Neural progenitor cell (in vitro differentiated cells): ENCODE measurements around the gene KPNA6. TPM values are rescaled to one million over a fixed set of nuclear protein-coding genes. Genes with fewer than 3 reads are reported as not detected.
A peak's percentile ranks its signal among the peaks of the same experiment; 100 is the strongest.

Experiments used
- DNase-seq: peaks from one replicate; pipeline ENCODE4 v3.0.0-alpha.2; 2016; ENCODE audit warnings: low spot score
- H2AFZ ChIP-seq: fragments of 200-600 bp; sonication (generic); replicated peaks from 2 replicates; pipeline ENCODE4 v1.6.1; 2016; ENCODE audit warnings: antibody characterized with exemption
- H3F3A ChIP-seq: fragments of 200-600 bp; sonication (generic); 2 replicates; pipeline ENCODE4 v1.6.1; 2016; ENCODE audit warnings: antibody characterized with exemption, low read depth
- H3K27ac ChIP-seq: fragments of 200-600 bp; sonication (generic); 2 replicates; pipeline ENCODE4 v1.5.1; 2016; ENCODE audit warnings: mild to moderate bottlenecking
- H3K27me3 ChIP-seq: fragments of 200-600 bp; sonication (generic); 2 replicates; pipeline ENCODE4 v1.6.1; 2016; ENCODE audit warnings: mild to moderate bottlenecking, moderate library complexity
- H3K36me3 ChIP-seq: fragments of 200-600 bp; sonication (generic); 2 replicates; pipeline ENCODE4 v1.5.1; 2016
- H3K4me1 ChIP-seq: fragments of 200-600 bp; sonication (generic); 2 replicates; pipeline ENCODE4 v1.6.1; 2016; ENCODE audit warnings: mixed run types
- H3K4me2 ChIP-seq: fragments of 200-600 bp; sonication (generic); 2 replicates; pipeline ENCODE4 v1.6.1; 2016
- H3K4me3 ChIP-seq: fragments of 200-600 bp; sonication (generic); 2 replicates; pipeline ENCODE4 v1.5.1; 2016
- H3K79me2 ChIP-seq: fragments of 200-600 bp; sonication (generic); 2 replicates; pipeline ENCODE4 v1.6.1; 2016; ENCODE audit warnings: low read depth
- H3K9ac ChIP-seq: fragments of 200-600 bp; sonication (generic); 2 replicates; pipeline ENCODE4 v1.6.1; 2016
- H3K9me3 ChIP-seq: fragments of 200-600 bp; sonication (generic); 2 replicates; pipeline ENCODE4 v1.5.1; 2016; ENCODE audit warnings: low read depth
- H4K20me1 ChIP-seq: fragments of 200-600 bp; sonication (generic); 2 replicates; pipeline ENCODE4 v1.6.1; 2016; ENCODE audit warnings: low read depth
- H3K27ac Mint-ChIP-seq: 3 replicates; pipeline ENCODE4 v1.8.0; 2021; ENCODE audit warnings: mixed read lengths
- H3K27me3 Mint-ChIP-seq: 2 replicates; pipeline ENCODE4 v1.8.0; 2022; ENCODE audit warnings: low read depth, mild to moderate bottlenecking, inconsistent platforms, moderate library complexity, mixed read lengths; ENCODE audit not compliant: insufficient read depth
- H3K36me3 Mint-ChIP-seq: 3 replicates; pipeline ENCODE4 v1.8.0; 2021; ENCODE audit warnings: mixed read lengths
- H3K4me1 Mint-ChIP-seq: 3 replicates; pipeline ENCODE4 v1.8.0; 2021; ENCODE audit warnings: mixed read lengths
- H3K4me3 Mint-ChIP-seq: 3 replicates; pipeline ENCODE4 v1.8.0; 2021; ENCODE audit warnings: mild to moderate bottlenecking, moderate library complexity, mixed read lengths
- H3K9me3 Mint-ChIP-seq: 3 replicates; pipeline ENCODE4 v1.8.0; 2020; ENCODE audit warnings: mixed read lengths
- EZH2 ChIP-seq: fragments of 200-600 bp; sonication (generic); IDR thresholded peaks from 2 replicates; pipeline ENCODE4 v1.6.1; 2017; ENCODE audit warnings: antibody characterized with exemption, mild to moderate bottlenecking, moderate library complexity
- EZH2phosphoT487 ChIP-seq: fragments of 200-600 bp; sonication (generic); IDR thresholded peaks from 2 replicates; pipeline ENCODE4 v1.6.1; 2017; ENCODE audit warnings: antibody characterized with exemption
- total RNA-seq: library from RNA; depleted of rRNA; stranded (reverse); fragments of >200 nt; gene quantifications from 2 replicates; pipeline ENCODE4 v1.2.3, GENCODE V29; 2015; ENCODE audit warnings: low replicate concordance
- TF ChIP-seq, protein P1 (sequence below): fragments of 200-600 bp; sonication (generic); IDR thresholded peaks from 2 replicates; pipeline ENCODE4 v1.5.1; 2017; ENCODE audit warnings: antibody characterized with exemption, mild to moderate bottlenecking

The KPNA6 gene
- total RNA-seq, 1 donor from 2014 or later = 69.3 TPM

- no peak overlapping the region for H3K4me3 Mint-ChIP-seq
- Histone ChIP-seq H2AFZ (no peak overlapping the region), H4K20me1 (no peaks in the 10 kb centered on the region), H3K9ac (no peak overlapping the region), H3K4me1 (peaks cover 5% of the 10 kb centered on the region), H3K9me3 (no peaks in the 10 kb centered on the region), H3K36me3 (no peaks in the 10 kb centered on the region), H3K79me2 (no peaks in the 10 kb centered on the region), H3K27me3 (peaks cover 11% of the 10 kb centered on the region), H3K4me3 (no peak overlapping the region), H3K27ac (no peak overlapping the region), H3K4me2 (no peak overlapping the region), H3F3A (peaks cover 8% of the 10 kb centered on the region)
- TF ChIP-seq EZH2phosphoT487 (no peak), EZH2 (no peak)
- TF ChIP-seq, protein P1, sequence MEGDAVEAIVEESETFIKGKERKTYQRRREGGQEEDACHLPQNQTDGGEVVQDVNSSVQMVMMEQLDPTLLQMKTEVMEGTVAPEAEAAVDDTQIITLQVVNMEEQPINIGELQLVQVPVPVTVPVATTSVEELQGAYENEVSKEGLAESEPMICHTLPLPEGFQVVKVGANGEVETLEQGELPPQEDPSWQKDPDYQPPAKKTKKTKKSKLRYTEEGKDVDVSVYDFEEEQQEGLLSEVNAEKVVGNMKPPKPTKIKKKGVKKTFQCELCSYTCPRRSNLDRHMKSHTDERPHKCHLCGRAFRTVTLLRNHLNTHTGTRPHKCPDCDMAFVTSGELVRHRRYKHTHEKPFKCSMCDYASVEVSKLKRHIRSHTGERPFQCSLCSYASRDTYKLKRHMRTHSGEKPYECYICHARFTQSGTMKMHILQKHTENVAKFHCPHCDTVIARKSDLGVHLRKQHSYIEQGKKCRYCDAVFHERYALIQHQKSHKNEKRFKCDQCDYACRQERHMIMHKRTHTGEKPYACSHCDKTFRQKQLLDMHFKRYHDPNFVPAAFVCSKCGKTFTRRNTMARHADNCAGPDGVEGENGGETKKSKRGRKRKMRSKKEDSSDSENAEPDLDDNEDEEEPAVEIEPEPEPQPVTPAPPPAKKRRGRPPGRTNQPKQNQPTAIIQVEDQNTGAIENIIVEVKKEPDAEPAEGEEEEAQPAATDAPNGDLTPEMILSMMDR = no peak
- peaks cover 15% of the 10 kb centered on the region for H3K4me1 Mint-ChIP-seq
- H3K36me3 Mint-ChIP-seq = peaks cover 9% of the 10 kb centered on the region
- no peaks in the 10 kb centered on the region for H3K9me3 Mint-ChIP-seq
- peaks cover 4% of the 10 kb centered on the region for H3K27me3 Mint-ChIP-seq
- no peak for DNase-seq
- no peak overlapping the region for H3K27ac Mint-ChIP-seq
Observed at GRCh38 chr1:32208469-32208868, 100.6 kb downstream of the KPNA6 start.

- no peaks in the 10 kb centered on the region for H3K9me3 Mint-ChIP-seq
- H3K27ac Mint-ChIP-seq = peak within 1 kb of the TSS; percentile 53
- H3K27me3 Mint-ChIP-seq = peaks cover 3% of the 10 kb centered on the region
Observed at GRCh38 chr1:32208891-32209328, 101.1 kb downstream of the KPNA6 start, which contains the start of gene DCDC2B. Gene DCDC2B (plus strand): TSS chr1:32209089. CDS start chr1:32209094, 5 bp downstream.

DNA sequence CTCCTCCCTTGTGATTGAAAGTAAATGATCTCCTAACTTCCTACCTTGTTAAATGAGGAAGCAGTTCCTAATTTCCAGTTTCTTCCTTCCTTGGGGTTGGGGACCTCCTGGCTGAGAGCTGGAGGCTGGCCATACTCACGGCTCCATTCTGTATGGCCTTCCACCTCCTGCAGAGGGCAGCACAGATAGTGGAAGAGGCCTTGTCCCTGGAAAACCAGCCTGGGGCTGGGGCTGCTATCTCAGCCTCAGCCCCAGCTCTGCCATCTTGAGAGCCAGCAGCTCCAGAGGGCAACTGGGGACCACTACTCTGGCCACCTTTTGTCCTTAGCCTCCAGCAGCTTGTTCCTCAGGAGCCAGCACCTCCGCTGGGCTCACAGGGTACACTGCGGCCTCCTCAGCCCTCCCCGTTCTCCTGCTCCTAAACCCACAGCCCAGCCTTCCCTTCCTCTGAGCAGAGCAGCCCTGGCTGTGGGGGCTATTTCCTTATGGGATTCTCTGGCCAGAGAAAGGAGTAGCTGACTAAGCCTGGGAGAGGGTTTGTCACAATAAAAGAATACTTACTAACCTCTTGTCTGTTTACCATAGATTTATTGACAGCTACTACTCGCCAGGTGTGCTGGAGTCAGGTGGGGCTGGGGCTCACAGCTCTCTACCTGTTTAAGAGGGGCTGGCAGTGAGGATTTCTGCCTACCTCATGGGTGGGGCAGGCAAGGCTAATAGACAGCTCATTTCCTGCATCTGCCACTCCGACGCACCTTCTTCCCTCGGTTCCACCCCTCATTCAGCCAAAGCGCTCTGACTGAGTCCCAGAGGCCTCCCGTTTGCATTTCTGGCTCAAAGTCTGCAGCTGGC lies 108.0 kb downstream of the KPNA6 start:
- Histone ChIP-seq H3K4me2 (no peak overlapping the region), H3K4me3 (no peak overlapping the region), H3K36me3 (no peaks in the 10 kb centered on the region), H3K9ac (no peak overlapping the region), H3K27ac (no peak overlapping the region), H3F3A (no peaks in the 10 kb centered on the region), H3K4me1 (peaks cover 2% of the 10 kb centered on the region), H3K27me3 (no peaks in the 10 kb centered on the region), H4K20me1 (no peaks in the 10 kb centered on the region), H3K9me3 (no peaks in the 10 kb centered on the region), H3K79me2 (peaks cover 7% of the 10 kb centered on the region), H2AFZ (no peak overlapping the region)
- peak; percentile 83 for DNase-seq
- Mint-ChIP-seq H3K36me3 (peaks cover 6% of the 10 kb centered on the region), H3K27me3 (peaks cover 6% of the 10 kb centered on the region), H3K27ac (peak overlapping the region; percentile 29), H3K4me3 (no peak overlapping the region), H3K4me1 (peaks cover 8% of the 10 kb centered on the region), H3K9me3 (no peaks in the 10 kb centered on the region)
- no peak for TF ChIP-seq EZH2phosphoT487
- TF ChIP-seq, protein P1 = peak; percentile 77

More at GRCh38 chr1:32208891-32209328, 101.1 kb downstream of the KPNA6 start, which contains the start of gene DCDC2B:
- TF ChIP-seq, protein P1 = no peak
- TF ChIP-seq EZH2 (no peak), EZH2phosphoT487 (no peak)
- Histone ChIP-seq H3F3A (peaks cover 8% of the 10 kb centered on the region), H3K4me1 (peaks cover 5% of the 10 kb centered on the region), H4K20me1 (no peaks in the 10 kb centered on the region), H3K9me3 (no peaks in the 10 kb centered on the region), H3K9ac (no peak within 1 kb of the TSS), H3K4me2 (no peak within 1 kb of the TSS), H3K4me3 (no peak within 1 kb of the TSS), H3K27me3 (peaks cover 11% of the 10 kb centered on the region), H2AFZ (no peak within 1 kb of the TSS), H3K79me2 (no peaks in the 10 kb centered on the region), H3K36me3 (no peaks in the 10 kb centered on the region), H3K27ac (no peak within 1 kb of the TSS)
- peaks cover 9% of the 10 kb centered on the region for H3K36me3 Mint-ChIP-seq
- H3K4me1 Mint-ChIP-seq = peaks cover 15% of the 10 kb centered on the region
- DNase-seq = no peak
- H3K4me3 Mint-ChIP-seq = peak within 1 kb of the TSS; percentile 35
